MM.1S (cell line): ENCODE data around the gene TXNDC8.

Experiments
- DNase-seq: peaks from one replicate; pipeline ENCODE4 v3.0.0-alpha.2; 2015
- H2AFZ ChIP-seq: fragments of 300-600 bp; sonication (generic); 2 replicates; pipeline ENCODE4 v1.6.0; 2016; ENCODE audit warnings: antibody characterized with exemption, low read length
- H3F3A ChIP-seq: fragments of 300-600 bp; sonication (generic); 2 replicates; pipeline ENCODE4 v1.6.1; 2016; ENCODE audit warnings: mild to moderate bottlenecking, antibody characterized with exemption, low read length, moderate library complexity, mixed read lengths; ENCODE audit not compliant: insufficient read depth
- H3K27ac ChIP-seq: fragments of 300-600 bp; sonication (generic); 2 replicates; pipeline ENCODE4 v1.5.1; 2016; ENCODE audit warnings: mild to moderate bottlenecking, low read length
- H3K27me3 ChIP-seq: fragments of 300-600 bp; sonication (generic); replicated peaks from 2 replicates; pipeline ENCODE4 v1.6.0; 2016; ENCODE audit warnings: low read length; ENCODE audit not compliant: insufficient read depth
- H3K36me3 ChIP-seq: fragments of 300-600 bp; sonication (generic); replicated peaks from 2 replicates; pipeline ENCODE4 v1.6.1; 2016; ENCODE audit warnings: mild to moderate bottlenecking, low read length, mixed read lengths; ENCODE audit not compliant: insufficient read depth
- H3K4me1 ChIP-seq: fragments of 300-600 bp; sonication (generic); 2 replicates; pipeline ENCODE4 v1.6.1; 2016; ENCODE audit warnings: low read length, mixed read lengths
- H3K4me2 ChIP-seq: fragments of 300-600 bp; sonication (generic); 2 replicates; pipeline ENCODE4 v1.6.0; 2016; ENCODE audit warnings: low read depth, low read length
- H3K4me3 ChIP-seq: fragments of 300-600 bp; sonication (generic); 2 replicates; pipeline ENCODE4 v1.5.1; 2016; ENCODE audit warnings: low read length, mixed read lengths
- H3K79me2 ChIP-seq: fragments of 300-600 bp; sonication (generic); 2 replicates; pipeline ENCODE4 v1.6.1; 2016; ENCODE audit warnings: mixed run types, low read length, mixed read lengths
- H3K9ac ChIP-seq: fragments of 300-600 bp; sonication (generic); 2 replicates; pipeline ENCODE4 v1.6.1; 2016; ENCODE audit warnings: low read length, mixed read lengths
- H3K9me2 ChIP-seq: fragments of 300-600 bp; sonication (generic); replicated peaks from 2 replicates; pipeline ENCODE4 v1.6.1; 2016; ENCODE audit warnings: mild to moderate bottlenecking, low read length, mixed read lengths; ENCODE audit not compliant: insufficient read depth
- H3K9me3 ChIP-seq: fragments of 300-600 bp; sonication (generic); replicated peaks from 2 replicates; pipeline ENCODE4 v1.6.1; 2016; ENCODE audit warnings: mild to moderate bottlenecking, low read length, mixed read lengths; ENCODE audit not compliant: insufficient read depth
- H4K20me1 ChIP-seq: fragments of 300-600 bp; sonication (generic); 2 replicates; pipeline ENCODE4 v1.6.1; 2016; ENCODE audit warnings: mild to moderate bottlenecking, low read length, moderate library complexity, mixed read lengths; ENCODE audit not compliant: insufficient read depth
- EZH2 ChIP-seq: fragments of 300-600 bp; sonication (generic); optimal IDR thresholded peaks from 2 replicates; pipeline ENCODE3; 2017; ENCODE audit warnings: low read depth, mild to moderate bottlenecking, antibody characterized with exemption, low read length, mixed read lengths
- EZH2phosphoT487 ChIP-seq: fragments of 300-600 bp; sonication (generic); IDR thresholded peaks from 2 replicates; pipeline ENCODE4 v1.6.1; 2018; ENCODE audit warnings: antibody characterized with exemption, low read length
- TF ChIP-seq, protein P1 (sequence below): fragments of 300-600 bp; sonication (generic); IDR thresholded peaks from 2 replicates; pipeline ENCODE4 v1.5.1; 2016; ENCODE audit warnings: antibody characterized with exemption, low read length, mixed read lengths

The TXNDC8 gene

GRCh38 chr9:110309681-110310080 is 28.0 kb downstream of the TXNDC8 start:
- Histone ChIP-seq H3K9me3 (no peaks in the 10 kb centered on the region), H3K36me3 (no peaks in the 10 kb centered on the region), H3K27me3 (no peaks in the 10 kb centered on the region), H3K4me3 (no peak overlapping the region), H3F3A (peaks cover 23% of the 10 kb centered on the region), H3K27ac (peak overlapping the region; percentile 94; the same call in 1 of the 2 replicates), H3K4me1 (peaks cover 24% of the 10 kb centered on the region), H3K79me2 (no peaks in the 10 kb centered on the region), H3K4me2 (peak overlapping the region; percentile 82; the same call in 1 of the 2 replicates), H3K9me2 (no peaks in the 10 kb centered on the region), H4K20me1 (no peaks in the 10 kb centered on the region), H2AFZ (no peak overlapping the region; the same call in 1 of the 2 replicates), H3K9ac (no peak overlapping the region)
- TF ChIP-seq EZH2: no peak
- TF ChIP-seq, protein P1, sequence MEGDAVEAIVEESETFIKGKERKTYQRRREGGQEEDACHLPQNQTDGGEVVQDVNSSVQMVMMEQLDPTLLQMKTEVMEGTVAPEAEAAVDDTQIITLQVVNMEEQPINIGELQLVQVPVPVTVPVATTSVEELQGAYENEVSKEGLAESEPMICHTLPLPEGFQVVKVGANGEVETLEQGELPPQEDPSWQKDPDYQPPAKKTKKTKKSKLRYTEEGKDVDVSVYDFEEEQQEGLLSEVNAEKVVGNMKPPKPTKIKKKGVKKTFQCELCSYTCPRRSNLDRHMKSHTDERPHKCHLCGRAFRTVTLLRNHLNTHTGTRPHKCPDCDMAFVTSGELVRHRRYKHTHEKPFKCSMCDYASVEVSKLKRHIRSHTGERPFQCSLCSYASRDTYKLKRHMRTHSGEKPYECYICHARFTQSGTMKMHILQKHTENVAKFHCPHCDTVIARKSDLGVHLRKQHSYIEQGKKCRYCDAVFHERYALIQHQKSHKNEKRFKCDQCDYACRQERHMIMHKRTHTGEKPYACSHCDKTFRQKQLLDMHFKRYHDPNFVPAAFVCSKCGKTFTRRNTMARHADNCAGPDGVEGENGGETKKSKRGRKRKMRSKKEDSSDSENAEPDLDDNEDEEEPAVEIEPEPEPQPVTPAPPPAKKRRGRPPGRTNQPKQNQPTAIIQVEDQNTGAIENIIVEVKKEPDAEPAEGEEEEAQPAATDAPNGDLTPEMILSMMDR: no peak
- no peak for TF ChIP-seq EZH2phosphoT487
- no peak for DNase-seq

GRCh38 chr9:110308633-110309038 is 29.0 kb downstream of the TXNDC8 start:
- Histone ChIP-seq H3K27me3 (no peaks in the 10 kb centered on the region), H3F3A (peaks cover 23% of the 10 kb centered on the region), H2AFZ (peak overlapping the region; percentile 67), H3K79me2 (no peaks in the 10 kb centered on the region), H3K27ac (peak overlapping the region; percentile 94), H3K9ac (peak overlapping the region; percentile 52), H3K4me2 (peak overlapping the region; percentile 82), H3K4me3 (peak overlapping the region; percentile 40), H3K4me1 (peaks cover 24% of the 10 kb centered on the region), H3K9me3 (no peaks in the 10 kb centered on the region), H3K9me2 (no peaks in the 10 kb centered on the region), H3K36me3 (no peaks in the 10 kb centered on the region), H4K20me1 (no peaks in the 10 kb centered on the region)
- TF ChIP-seq, protein P1: no peak
- TF ChIP-seq EZH2 (no peak), EZH2phosphoT487 (no peak)
- peak; percentile 68 for DNase-seq

GRCh38 chr9:110307191-110307590 is 30.5 kb downstream of the TXNDC8 start:
- peaks cover 23% of the 10 kb centered on the region for H3F3A ChIP-seq
- no peak overlapping the region for H3K4me2 ChIP-seq
- DNase-seq: no peak
- H3K9ac ChIP-seq: no peak overlapping the region
- no peak for TF ChIP-seq EZH2
- TF ChIP-seq, protein P1: no peak
- no peak for TF ChIP-seq EZH2phosphoT487
- no peaks in the 10 kb centered on the region for H3K36me3 ChIP-seq
- H3K4me1 ChIP-seq: peaks cover 24% of the 10 kb centered on the region
- no peak overlapping the region for H2AFZ ChIP-seq
- H3K9me2 ChIP-seq: no peaks in the 10 kb centered on the region
- no peaks in the 10 kb centered on the region for H4K20me1 ChIP-seq
- no peak overlapping the region for H3K4me3 ChIP-seq
- no peaks in the 10 kb centered on the region for H3K27me3 ChIP-seq
- H3K9me3 ChIP-seq: no peaks in the 10 kb centered on the region
- no peaks in the 10 kb centered on the region for H3K79me2 ChIP-seq
- H3K27ac ChIP-seq: no peak overlapping the region
